ENCODE results near the gene SORCS1.

DNA sequence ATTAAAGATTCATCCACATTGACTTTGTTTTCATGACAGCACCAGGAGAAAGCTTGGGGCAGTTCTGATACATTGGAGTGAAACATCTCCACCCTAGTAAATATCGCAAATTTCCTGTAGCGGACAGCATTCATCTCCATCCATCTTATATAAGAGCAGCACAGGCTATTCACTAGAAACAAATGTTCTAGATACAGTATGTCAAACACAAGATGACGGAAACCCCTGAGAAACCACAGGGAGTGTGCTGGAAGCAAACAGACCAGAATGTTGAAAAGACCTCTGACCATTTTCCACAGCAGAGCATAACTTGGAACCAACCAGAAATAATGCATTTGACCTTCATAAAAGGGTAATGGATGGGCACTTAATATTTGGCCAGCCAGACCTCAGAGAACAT, 343.9 kb downstream of the SORCS1 start:
- TF ChIP-seq, protein P1, sequence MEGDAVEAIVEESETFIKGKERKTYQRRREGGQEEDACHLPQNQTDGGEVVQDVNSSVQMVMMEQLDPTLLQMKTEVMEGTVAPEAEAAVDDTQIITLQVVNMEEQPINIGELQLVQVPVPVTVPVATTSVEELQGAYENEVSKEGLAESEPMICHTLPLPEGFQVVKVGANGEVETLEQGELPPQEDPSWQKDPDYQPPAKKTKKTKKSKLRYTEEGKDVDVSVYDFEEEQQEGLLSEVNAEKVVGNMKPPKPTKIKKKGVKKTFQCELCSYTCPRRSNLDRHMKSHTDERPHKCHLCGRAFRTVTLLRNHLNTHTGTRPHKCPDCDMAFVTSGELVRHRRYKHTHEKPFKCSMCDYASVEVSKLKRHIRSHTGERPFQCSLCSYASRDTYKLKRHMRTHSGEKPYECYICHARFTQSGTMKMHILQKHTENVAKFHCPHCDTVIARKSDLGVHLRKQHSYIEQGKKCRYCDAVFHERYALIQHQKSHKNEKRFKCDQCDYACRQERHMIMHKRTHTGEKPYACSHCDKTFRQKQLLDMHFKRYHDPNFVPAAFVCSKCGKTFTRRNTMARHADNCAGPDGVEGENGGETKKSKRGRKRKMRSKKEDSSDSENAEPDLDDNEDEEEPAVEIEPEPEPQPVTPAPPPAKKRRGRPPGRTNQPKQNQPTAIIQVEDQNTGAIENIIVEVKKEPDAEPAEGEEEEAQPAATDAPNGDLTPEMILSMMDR (conservative IDR thresholded peaks at IDR 0.05; ENCODE audit: low read depth, low read length), result no peak
- no peak for TF ChIP-seq EZH2 (IDR thresholded peaks at IDR 0.05; ENCODE audit: low read length, unreplicated experiment)
- no peak for TF ChIP-seq EZH2phosphoT487 (IDR thresholded peaks at IDR 0.05; ENCODE audit: borderline replicate concordance, low read length)
